COLO668 (cell line): ENCODE measurements around the gene ADCY5.

ENCODE experiments used
- DNase-seq: peaks from one replicate; lab custom pipeline; 2025; ENCODE audit not compliant: unreplicated experiment; lab: John Stamatoyannopoulos, UW

The ADCY5 gene

DNA sequence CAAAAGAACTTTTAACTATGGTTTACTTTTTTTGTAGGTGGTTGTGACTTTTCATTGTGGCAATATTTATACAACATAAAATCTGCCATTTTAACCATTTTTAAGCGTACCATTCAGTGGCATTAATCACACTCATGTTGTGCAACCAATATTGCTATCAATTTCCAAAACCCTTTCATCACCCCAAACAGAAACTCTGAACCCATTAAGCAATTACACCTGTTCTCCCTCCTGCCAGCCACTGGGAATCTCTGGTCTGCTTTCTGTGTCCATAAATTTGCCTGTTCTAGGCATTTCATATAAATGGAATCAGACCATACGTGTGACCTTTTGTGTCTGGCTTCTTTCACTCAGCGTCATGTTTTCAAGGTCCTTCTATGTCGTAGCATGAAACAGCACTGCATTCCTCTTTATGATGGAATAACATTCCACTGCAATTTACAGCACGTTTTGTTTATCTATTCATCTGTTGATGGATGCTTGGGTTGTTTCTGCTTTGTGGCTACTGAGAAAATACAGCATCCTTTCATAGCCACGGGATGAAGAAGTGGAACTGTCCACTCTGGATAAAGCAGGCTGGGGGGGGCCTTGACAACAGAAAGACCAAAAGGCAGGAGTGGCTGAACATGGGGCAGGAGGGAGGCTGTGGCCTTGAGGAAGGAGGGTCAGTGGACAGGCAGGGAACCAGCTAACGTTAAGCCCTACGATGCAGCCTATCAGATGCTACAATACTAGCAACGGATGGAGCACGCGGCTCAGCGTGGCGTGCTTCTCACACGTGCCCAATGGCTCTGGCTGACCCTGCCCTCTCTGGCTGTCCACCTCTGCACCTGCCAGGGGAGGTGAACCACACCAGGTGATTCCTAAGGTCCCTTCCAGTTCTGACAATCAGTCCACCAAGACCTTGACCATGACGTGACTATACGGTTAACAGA lies 136.3 kb downstream of the ADCY5 start:
- DNase-seq: no peak

DNA sequence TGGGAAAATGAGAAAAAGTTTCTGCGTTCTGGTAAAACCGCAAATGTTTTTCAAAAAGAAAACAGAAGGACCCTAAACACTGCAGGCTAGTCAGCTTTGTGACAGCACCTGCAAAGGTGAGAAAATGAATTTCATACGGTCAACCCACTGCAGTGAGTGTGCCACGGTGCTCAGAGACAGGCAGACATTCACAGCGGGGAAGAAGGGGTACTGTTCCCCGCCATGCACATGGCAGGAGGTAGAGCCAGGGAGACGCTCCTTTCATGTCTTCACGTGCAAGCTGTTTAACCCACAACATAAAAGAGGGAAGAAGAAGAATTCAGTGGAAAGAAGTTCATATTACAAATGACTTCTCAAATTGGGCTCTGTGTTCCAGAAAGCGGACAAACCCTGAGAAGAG lies 137.7 kb downstream of the ADCY5 start:
- no peak for DNase-seq

GRCh38 chr3:123310741-123311140 lies 138.1 kb downstream of the ADCY5 start:
- DNase-seq: no peak

- DNase-seq: no peak
Measured at GRCh38 chr3:123310186-123310585, 138.7 kb downstream of the ADCY5 start.

DNA sequence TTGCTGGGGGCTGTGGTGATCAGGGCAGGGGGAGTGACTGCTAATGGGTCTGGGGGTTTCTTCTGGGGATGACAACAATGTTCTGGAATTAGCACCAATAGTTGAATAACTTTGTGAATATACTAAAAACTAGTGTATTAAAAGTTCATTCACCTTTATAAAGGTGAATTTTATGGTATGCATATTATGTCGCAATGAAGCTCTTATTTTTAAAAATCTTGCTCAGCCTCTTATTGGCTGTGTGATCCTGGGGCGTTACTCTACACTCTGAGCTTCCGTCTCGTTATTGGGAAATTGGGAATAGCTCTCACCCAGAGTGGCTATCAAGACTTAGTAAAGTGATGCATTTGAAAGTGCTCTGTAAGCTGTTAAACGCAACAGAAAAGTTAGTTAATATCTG lies 141.8 kb downstream of the ADCY5 start:
- no peak for DNase-seq

DNA sequence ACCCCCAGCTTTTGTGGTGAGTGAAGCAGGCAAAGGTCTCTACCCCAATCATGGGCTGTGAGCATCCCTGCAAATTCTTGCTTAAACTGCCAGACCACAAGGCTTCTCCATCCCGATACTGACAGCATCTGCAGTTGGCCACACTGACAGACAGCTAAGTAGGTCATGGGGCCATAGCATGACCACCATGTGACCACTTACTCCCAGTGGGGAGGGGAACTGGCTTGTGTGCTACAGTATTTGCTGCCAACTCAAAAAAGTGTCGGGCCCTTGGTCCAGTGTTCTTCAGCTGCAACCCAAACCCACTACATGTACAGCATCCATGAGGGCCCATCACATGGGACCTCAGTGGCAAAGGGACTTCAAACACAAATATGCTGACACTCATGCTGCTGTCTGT lies 143.7 kb downstream of the ADCY5 start:
- no peak for DNase-seq

GRCh38 chr3:123303976-123304560 lies 144.8 kb downstream of the ADCY5 start:
- no peak for DNase-seq

- no peak for DNase-seq
Measured at GRCh38 chr3:123302961-123303360, 145.9 kb downstream of the ADCY5 start.

DNA sequence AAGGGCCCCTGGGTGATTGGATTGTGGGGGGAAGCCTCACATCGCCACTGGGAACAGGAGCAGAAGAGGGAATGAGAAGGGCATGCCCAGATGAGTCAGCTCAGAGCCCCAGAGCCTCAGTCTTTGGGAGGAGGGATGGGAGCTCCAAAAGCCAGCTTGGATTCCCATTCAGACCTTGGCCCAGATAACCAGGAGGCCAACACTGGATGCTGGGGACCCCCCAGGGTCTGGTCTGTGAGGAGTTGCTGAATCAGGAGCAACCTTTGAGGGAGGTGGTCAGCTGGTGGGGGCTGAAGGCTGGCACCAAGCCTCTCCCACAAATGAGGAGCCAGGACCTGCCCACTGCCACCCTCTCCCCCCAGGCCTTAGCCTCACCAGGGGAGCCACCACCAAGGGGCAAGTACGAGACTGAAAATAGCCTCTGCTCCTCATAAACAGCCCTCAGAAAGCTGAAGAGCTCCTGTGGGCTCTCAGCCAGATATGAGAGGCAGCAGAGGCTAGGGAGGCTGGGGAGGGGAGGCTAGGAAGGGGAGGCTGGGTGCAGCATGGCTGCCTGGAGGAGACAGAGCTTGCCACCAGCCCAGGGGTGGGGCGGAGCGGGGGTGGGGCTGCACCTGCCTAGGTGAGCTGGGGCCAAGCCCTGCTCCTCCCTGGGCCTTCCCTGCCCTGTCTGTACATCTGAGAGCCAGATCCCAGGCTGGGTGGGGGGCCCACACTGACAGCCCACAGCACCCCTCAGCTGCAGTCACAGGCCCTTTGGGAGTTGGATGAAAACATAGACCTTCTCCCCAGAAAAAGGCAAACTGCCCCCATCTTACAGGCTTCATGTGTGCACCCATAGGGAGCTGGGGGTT lies 147.3 kb downstream of the ADCY5 start:
- no peak for DNase-seq

DNA sequence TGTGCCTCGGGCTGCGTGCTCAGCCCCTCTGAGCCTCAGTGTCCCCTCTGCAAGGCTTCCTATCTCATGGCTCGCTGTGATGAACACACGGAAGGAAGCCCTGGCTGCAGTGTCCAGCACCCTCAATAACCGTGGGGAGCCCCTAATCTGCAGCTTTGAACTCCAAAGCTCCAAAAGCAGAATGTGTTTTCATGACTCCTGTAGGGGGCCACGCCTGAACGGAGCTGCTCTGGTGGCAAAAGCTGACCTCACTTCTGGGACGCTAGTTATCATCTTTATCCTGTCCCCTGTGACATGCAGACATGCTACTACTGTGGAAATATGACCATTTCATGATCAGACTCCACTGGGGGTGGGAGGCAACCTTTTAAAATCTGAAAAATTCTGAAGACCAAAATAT lies 148.3 kb downstream of the ADCY5 start:
- no peak for DNase-seq

- no peak for DNase-seq
Measured at GRCh38 chr3:123300056-123300455, 148.8 kb downstream of the ADCY5 start.

DNA sequence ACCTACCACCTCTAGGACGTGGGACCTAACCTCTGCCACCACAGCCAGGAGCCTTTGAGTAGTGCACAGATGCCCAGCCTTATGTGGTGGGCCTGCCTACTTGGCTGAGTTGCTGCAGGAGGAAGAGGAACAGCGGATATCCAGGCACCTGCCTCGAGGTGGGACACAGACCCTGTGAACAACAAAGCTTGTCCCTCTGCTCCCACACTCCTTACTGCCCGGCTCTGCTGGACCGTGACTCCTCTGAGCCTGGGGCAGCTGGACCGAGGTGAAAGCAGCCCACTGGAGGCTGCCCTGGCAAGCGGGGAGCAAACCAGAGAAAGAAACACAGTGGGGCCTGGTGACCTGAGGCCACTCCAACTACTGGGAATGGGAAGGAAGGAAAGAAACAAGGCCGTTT lies 149.3 kb downstream of the ADCY5 start:
- no peak for DNase-seq

DNA sequence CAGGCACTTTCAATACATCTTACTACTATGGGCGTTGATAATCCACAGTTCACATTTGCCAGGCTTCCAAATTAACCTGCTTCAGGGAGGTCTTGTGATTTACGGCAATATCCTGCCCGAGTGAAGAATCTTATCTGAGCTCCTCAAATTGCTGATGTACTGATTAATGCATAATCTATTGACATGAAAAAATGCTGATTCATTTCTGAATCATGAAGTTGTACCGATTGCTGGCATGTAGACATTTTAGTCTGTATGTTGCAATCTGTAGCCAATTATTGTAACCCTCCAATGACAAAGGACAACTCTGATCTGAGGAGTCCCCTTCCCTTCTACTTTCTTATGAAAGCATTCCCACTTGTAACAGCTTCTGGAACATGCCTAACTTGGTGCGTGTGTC lies 150.0 kb downstream of the ADCY5 start:
- no peak for DNase-seq

DNA sequence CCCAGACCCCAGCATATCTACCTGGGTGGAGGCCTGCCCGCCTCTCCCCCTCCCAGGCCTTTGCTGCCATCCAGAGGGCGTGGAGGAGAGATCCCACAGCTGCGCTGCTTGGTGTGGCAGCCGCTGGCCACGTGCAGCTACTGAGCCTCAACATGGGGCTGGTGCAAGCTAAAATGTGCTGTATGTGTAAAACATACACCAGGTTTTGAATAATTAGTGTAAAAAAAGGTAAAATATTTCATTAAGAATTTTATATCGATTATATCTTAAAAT lies 151.3 kb downstream of the ADCY5 start:
- DNase-seq: no peak

- DNase-seq: no peak
Measured at GRCh38 chr3:123296836-123297626, 151.9 kb downstream of the ADCY5 start.

DNA sequence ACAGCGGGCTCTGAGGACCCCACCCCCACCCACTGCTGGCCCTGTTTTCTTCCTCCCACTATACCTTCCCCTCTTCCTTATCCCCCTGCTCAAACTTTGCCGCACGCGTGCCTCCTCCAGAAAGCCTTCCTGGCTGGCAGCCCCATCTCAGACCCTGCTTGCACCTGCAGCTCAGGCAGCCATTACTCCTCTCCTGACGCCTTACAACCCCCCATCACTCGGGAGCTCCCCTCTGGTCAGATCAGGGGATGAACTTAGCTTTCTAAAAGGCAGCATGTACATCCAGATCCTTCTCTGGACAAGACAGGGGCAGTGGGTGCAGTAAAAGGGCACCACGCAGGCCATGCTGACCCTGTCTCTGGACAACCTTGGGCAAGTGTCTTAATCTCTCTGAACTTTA lies 152.6 kb downstream of the ADCY5 start:
- no peak for DNase-seq

GRCh38 chr3:123295901-123296250 lies 153.0 kb downstream of the ADCY5 start:
- no peak for DNase-seq

DNA sequence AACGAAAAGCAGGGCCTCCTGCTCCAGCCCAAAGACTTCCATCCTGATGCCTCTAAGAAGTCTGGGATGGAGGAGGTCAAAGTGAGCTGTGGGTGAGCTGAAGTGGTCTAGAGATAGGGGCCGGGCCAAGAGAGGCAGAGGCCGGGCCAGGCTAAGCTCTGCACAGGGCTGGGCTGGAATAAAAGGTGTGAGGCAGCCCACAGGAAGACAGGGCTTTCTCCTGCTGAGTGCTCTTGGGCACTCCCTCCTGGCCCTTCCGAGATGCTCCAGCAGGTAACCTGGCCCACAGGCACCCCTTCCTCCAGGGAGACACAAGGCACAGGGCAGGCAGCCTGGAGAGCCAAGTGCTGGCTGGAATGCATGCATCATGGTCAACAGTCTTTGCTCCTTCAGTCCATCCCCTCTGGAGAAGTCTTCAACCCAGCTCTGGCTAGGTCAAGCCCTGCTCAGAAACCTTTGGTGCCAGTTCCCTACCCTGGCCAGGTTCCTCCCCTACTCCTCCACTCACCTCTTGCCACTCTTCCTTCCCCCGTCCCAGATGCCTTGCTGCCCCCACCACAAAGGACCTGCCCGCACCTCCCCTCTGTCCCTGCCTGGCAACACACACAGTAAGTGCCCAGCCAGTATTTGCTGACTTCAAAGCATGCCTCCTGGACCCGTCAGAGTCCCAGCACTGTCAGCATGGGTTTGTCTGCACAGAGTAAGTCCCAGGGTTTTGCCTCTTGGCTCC lies 153.6 kb downstream of the ADCY5 start:
- no peak for DNase-seq

- DNase-seq: no peak
Measured at GRCh38 chr3:123294296-123294938, 154.5 kb downstream of the ADCY5 start.
